Ishikawa (cell line): ENCODE data around the gene QSOX2.

Experiments
- CEBPB ChIP-seq: IDR thresholded peaks from 2 replicates; pipeline ENCODE4 v1.6.1; 2012
- CREB1 ChIP-seq: IDR thresholded peaks from 2 replicates; pipeline ENCODE4 v1.6.1; 2012; ENCODE audit warnings: low read depth
- EGR1 ChIP-seq: IDR thresholded peaks from 2 replicates; pipeline ENCODE4 v1.6.1; 2012
- EP300 ChIP-seq: IDR thresholded peaks from 2 replicates; pipeline ENCODE4 v1.6.1; 2012; ENCODE audit warnings: borderline replicate concordance
- FOXM1 ChIP-seq: IDR thresholded peaks from 2 replicates; pipeline ENCODE4 v1.6.1; 2012; ENCODE audit warnings: low read depth, borderline replicate concordance
- MAX ChIP-seq: IDR thresholded peaks from 2 replicates; pipeline ENCODE4 v1.6.1; 2012
- NFIC ChIP-seq: IDR thresholded peaks from 2 replicates; pipeline ENCODE4 v1.6.1; 2012
- RAD21 ChIP-seq: IDR thresholded peaks from 2 replicates; pipeline ENCODE4 v1.6.1; 2012; ENCODE audit warnings: low read depth
- REST ChIP-seq: IDR thresholded peaks from 2 replicates; pipeline ENCODE4 v1.6.1; 2012; ENCODE audit warnings: low read depth, mild to moderate bottlenecking
- TAF1 ChIP-seq: IDR thresholded peaks from 2 replicates; pipeline ENCODE4 v1.6.1; 2012; ENCODE audit warnings: low read depth, mild to moderate bottlenecking
- TCF12 ChIP-seq: IDR thresholded peaks from 2 replicates; pipeline ENCODE4 v1.6.1; 2012; ENCODE audit warnings: low read depth
- TEAD4 ChIP-seq: IDR thresholded peaks from 2 replicates; pipeline ENCODE4 v1.6.1; 2012
- USF1 ChIP-seq: IDR thresholded peaks from 2 replicates; pipeline ENCODE4 v1.6.1; 2012
- YY1 ChIP-seq: IDR thresholded peaks from 2 replicates; pipeline ENCODE4 v1.6.1; 2012; ENCODE audit warnings: low read depth
- ZBTB7A ChIP-seq: IDR thresholded peaks from 2 replicates; pipeline ENCODE4 v1.6.1; 2012; ENCODE audit warnings: low read depth

Gene QSOX2

GRCh38 chr9:136261686-136262430 is 16.2 kb upstream of the QSOX2 start:
- no peak for TF ChIP-seq MAX
- TF ChIP-seq NFIC, result no peak
- no peak for TF ChIP-seq YY1
- TF ChIP-seq TCF12, result no peak
- no peak for TF ChIP-seq ZBTB7A
- no peak for TF ChIP-seq USF1
- no peak for TF ChIP-seq TAF1
- TF ChIP-seq CEBPB, result no peak
- TF ChIP-seq TEAD4, result no peak
- TF ChIP-seq RAD21, result no peak
- TF ChIP-seq EP300, result no peak
- no peak for TF ChIP-seq EGR1
- no peak for TF ChIP-seq FOXM1

- TF ChIP-seq ZBTB7A, result 0 out of 2 replicates have a peak, but pooled peaks have one; percentile 61
- no peak for TF ChIP-seq YY1
Measured at GRCh38 chr9:136260936-136261472, 15.4 kb upstream of the QSOX2 start.

GRCh38 chr9:136260521-136260920 is 14.9 kb upstream of the QSOX2 start:
- no peak for TF ChIP-seq TEAD4
- no peak for TF ChIP-seq NFIC
- no peak for TF ChIP-seq CREB1
- TF ChIP-seq REST, result no peak
- no peak for TF ChIP-seq EP300
- TF ChIP-seq YY1, result no peak
- no peak for TF ChIP-seq RAD21
- TF ChIP-seq USF1, result no peak
- no peak for TF ChIP-seq TAF1
- no peak for TF ChIP-seq CEBPB
- no peak for TF ChIP-seq FOXM1

- TF ChIP-seq MAX, result no peak
- TF ChIP-seq USF1, result no peak
- TF ChIP-seq NFIC, result no peak
- TF ChIP-seq CEBPB, result no peak
- TF ChIP-seq TCF12, result no peak
- no peak for TF ChIP-seq FOXM1
- no peak for TF ChIP-seq YY1
- TF ChIP-seq CREB1, result no peak
- no peak for TF ChIP-seq EGR1
- TF ChIP-seq ZBTB7A, result no peak
- no peak for TF ChIP-seq REST
- TF ChIP-seq EP300, result no peak
- no peak for TF ChIP-seq RAD21
Measured at GRCh38 chr9:136259836-136260235, 14.2 kb upstream of the QSOX2 start.

- TF ChIP-seq FOXM1 (no peak), CREB1 (no peak), RAD21 (no peak), MAX (no peak), EP300 (no peak), EGR1 (no peak), REST (no peak), TCF12 (no peak), NFIC (no peak), TEAD4 (no peak), ZBTB7A (no peak), CEBPB (no peak), TAF1 (no peak), USF1 (no peak), YY1 (no peak)
Measured at GRCh38 chr9:136259517-136259813, 13.9 kb upstream of the QSOX2 start.
